ENCODE measurements around the gene POLN.

GRCh38 chr4:2168469-2169319 lies 73.2 kb downstream of the POLN start:
- no peak for TF ChIP-seq CTCF (IDR thresholded peaks at IDR 0.05; ENCODE audit: low read length)
- TF ChIP-seq EZH2 (IDR thresholded peaks at IDR 0.05; ENCODE audit: borderline replicate concordance, low read length), result no peak
